Keratinocyte (primary cell): ENCODE data around the gene RNF31. TPM values are rescaled to one million over a fixed set of nuclear protein-coding genes. Genes with fewer than 3 reads are reported as not detected.

Experiments
- DNase-seq: peaks from one replicate; pipeline ENCODE4 v3.0.0-alpha.2; 2011; ENCODE audit warnings: low read depth, missing footprints, low spot score
- FAIRE-seq: peaks from 2 replicates; lab custom pipeline; 2011; peaks lifted over from hg19 to GRCh38; lab: Jason Lieb, UNC
- H2AFZ ChIP-seq: 2 replicates; pipeline ENCODE4 v1.6.0; 2012; ENCODE audit warnings: low read length, control low read depth, inconsistent platforms; ENCODE audit not compliant: control insufficient read depth
- H3K27ac ChIP-seq: 2 replicates; pipeline ENCODE4 v1.5.1; 2011; ENCODE audit warnings: low read length; ENCODE audit not compliant: control insufficient read depth, insufficient read depth
- H3K27me3 ChIP-seq: 3 replicates; pipeline ENCODE4 v1.6.0; 2011; ENCODE audit warnings: low read length; ENCODE audit not compliant: control insufficient read depth, insufficient read depth; ENCODE audit errors: extremely low read depth
- H3K36me3 ChIP-seq, 2 experiments: 2 replicates in 1 of 2; 3 replicates in 1 of 2; pipeline ENCODE4 v1.5.1; 2011; ENCODE audit warnings: low read length in 2 of 2, mild to moderate bottlenecking in 1 of 2; ENCODE audit not compliant: control insufficient read depth in 2 of 2, insufficient read depth in 2 of 2; ENCODE audit errors: extremely low read depth in 1 of 2
- H3K4me1 ChIP-seq: 3 replicates; pipeline ENCODE4 v1.5.1; 2011; ENCODE audit warnings: low read length; ENCODE audit not compliant: control insufficient read depth, insufficient read depth; ENCODE audit errors: extremely low read depth
- H3K4me2 ChIP-seq: 3 replicates; pipeline ENCODE4 v1.6.0; 2011; ENCODE audit warnings: low read depth, low read length; ENCODE audit not compliant: control insufficient read depth, insufficient read depth; ENCODE audit errors: extremely low read depth
- H3K4me3 ChIP-seq, 3 experiments: fragments of 200-600 bp in 1 of 3; sonication (generic) in 1 of 3; 2 replicates in 2 of 3; 3 replicates in 1 of 3; pipeline ENCODE4 v1.5.1; 2011 to 2016; ENCODE audit warnings: low read length in 3 of 3, mild to moderate bottlenecking in 3 of 3, control low read depth in 2 of 3, inconsistent platforms in 1 of 3, low read depth in 1 of 3, mixed read lengths in 1 of 3, mixed run types in 1 of 3, moderate library complexity in 1 of 3; ENCODE audit not compliant: control insufficient read depth in 2 of 3, insufficient read depth in 2 of 3; ENCODE audit errors: extremely low read depth in 1 of 3
- H3K79me2 ChIP-seq: 2 replicates; pipeline ENCODE4 v1.6.0; 2012; ENCODE audit warnings: low read length; ENCODE audit not compliant: control insufficient read depth, insufficient read depth
- H3K9ac ChIP-seq: 3 replicates; pipeline ENCODE4 v1.6.0; 2011; ENCODE audit warnings: low read length; ENCODE audit not compliant: control insufficient read depth, insufficient read depth; ENCODE audit errors: extremely low read depth
- H3K9me1 ChIP-seq: 3 replicates; pipeline ENCODE4 v1.6.0; 2011; ENCODE audit warnings: low read length; ENCODE audit not compliant: control insufficient read depth, insufficient read depth; ENCODE audit errors: extremely low read depth
- H3K9me3 ChIP-seq: 2 replicates; pipeline ENCODE4 v1.5.1; 2012; ENCODE audit warnings: low read depth, low read length; ENCODE audit not compliant: control insufficient read depth
- H4K20me1 ChIP-seq: 3 replicates; pipeline ENCODE4 v1.6.0; 2011; ENCODE audit warnings: low read length; ENCODE audit not compliant: control insufficient read depth, insufficient read depth; ENCODE audit errors: extremely low read depth
- EZH2 ChIP-seq: IDR thresholded peaks from one replicate; pipeline ENCODE4 v1.6.1; 2012; ENCODE audit warnings: inconsistent platforms, mild to moderate bottlenecking, low read length, moderate library complexity
- dilution Hi-C: fragments of 300-500 bp; cut with MboI; formaldehyde crosslinking; loops from one replicate; pipeline ENCODE4 v1.7.0; 2020; ENCODE audit warnings: low sequenced_read_pairs; ENCODE audit not compliant: extremely low pct_ligation_motif_present
- polyA plus RNA-seq, 5 experiments: library from polyadenylated mRNA; depleted of rRNA in 3 of 5; stranded (reverse) in 3 of 5; stranded (forward) in 1 of 5; unstranded in 1 of 5; fragments of >200 nt; gene quantifications; 1 replicate in 1 of 5; 2 replicates in 3 of 5; 3 replicates in 1 of 5; pipeline versions ENCODE4 v1.2.1 to v1.2.3, GENCODE V29; 2011 to 2012; ENCODE audit warnings: missing spikeins in 2 of 5, low read depth in 1 of 5, low replicate concordance in 1 of 5
- TF ChIP-seq, protein P1 (sequence below), 3 experiments: IDR thresholded peaks in 1 of 3; conservative IDR thresholded peaks in 1 of 3; optimal IDR thresholded peaks in 1 of 3; 2 replicates in 2 of 3; 3 replicates in 1 of 3; pipeline versions ENCODE3 to v1.5.1; 2011; ENCODE audit warnings: low read length in 3 of 3, mild to moderate bottlenecking in 3 of 3, moderate library complexity in 2 of 3, control low read depth in 1 of 3, inconsistent platforms in 1 of 3; ENCODE audit not compliant: insufficient read depth in 2 of 3; ENCODE audit errors: extremely low read depth in 1 of 3

The RNF31 gene
- polyA plus RNA-seq, 1 donor (not counting 4 experiments of a cell fraction or from before 2014, with no cell fraction given): 17.4 TPM

DNA sequence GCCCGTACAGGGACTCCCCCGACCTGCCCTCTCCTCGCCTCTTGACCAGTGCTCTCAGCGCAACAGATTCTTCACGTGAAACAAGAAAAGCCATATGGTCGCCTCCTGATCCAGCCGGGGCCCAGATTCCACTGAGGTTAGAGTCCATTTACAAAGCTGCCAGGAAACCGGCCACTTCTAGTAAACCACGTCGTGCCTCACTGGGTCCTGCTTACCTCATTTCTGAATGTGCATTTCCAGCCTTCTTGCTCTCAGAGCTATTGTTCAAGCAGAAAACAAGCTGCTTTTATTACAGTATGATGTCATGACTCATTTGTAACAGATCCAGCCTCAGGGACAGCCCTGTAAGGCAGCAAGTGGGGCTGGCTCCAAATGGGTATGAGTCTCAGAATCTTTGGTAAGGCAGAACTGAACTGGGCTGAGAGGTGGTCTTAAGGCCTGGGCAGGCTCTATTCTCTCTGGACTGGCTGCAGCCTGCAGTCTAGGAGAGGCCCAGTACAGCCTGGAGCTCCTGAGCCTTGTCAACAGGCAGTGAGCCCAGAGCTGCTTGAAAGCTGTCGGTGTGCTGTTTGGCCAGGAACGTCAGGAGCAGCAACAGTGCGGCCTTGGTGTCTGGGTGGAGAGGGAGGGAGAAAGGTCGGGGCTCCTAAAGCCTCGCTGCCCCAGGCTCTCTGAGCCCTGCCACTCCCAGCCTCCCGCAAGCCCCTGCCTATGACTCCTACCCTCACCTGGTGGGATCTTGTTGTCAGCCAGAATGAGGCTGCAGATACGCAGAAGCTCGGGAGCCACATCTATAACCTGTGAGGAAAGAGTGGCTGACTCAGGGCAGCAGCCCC lies 32.9 kb downstream of the RNF31 start:
- dilution Hi-C loops: no loop called here
- FAIRE-seq: no peak
- no peaks in the 10 kb centered on the region for H3K4me1 ChIP-seq
- no peaks in the 10 kb centered on the region for H3K79me2 ChIP-seq
- H3K9me1 ChIP-seq: no peaks in the 10 kb centered on the region
- H4K20me1 ChIP-seq: peaks cover 8% of the 10 kb centered on the region
- no peak overlapping the region for H3K27ac ChIP-seq
- no peaks in the 10 kb centered on the region for H3K9me3 ChIP-seq
- H3K9ac ChIP-seq: no peak overlapping the region
- peaks cover 47 to 57% of the 10 kb centered on the region in 2 experiments for H3K36me3 ChIP-seq
- H3K4me2 ChIP-seq: no peak overlapping the region
- H2AFZ ChIP-seq: no peak overlapping the region
- H3K27me3 ChIP-seq: no peaks in the 10 kb centered on the region
- no peak for TF ChIP-seq EZH2
- TF ChIP-seq, protein P1, sequence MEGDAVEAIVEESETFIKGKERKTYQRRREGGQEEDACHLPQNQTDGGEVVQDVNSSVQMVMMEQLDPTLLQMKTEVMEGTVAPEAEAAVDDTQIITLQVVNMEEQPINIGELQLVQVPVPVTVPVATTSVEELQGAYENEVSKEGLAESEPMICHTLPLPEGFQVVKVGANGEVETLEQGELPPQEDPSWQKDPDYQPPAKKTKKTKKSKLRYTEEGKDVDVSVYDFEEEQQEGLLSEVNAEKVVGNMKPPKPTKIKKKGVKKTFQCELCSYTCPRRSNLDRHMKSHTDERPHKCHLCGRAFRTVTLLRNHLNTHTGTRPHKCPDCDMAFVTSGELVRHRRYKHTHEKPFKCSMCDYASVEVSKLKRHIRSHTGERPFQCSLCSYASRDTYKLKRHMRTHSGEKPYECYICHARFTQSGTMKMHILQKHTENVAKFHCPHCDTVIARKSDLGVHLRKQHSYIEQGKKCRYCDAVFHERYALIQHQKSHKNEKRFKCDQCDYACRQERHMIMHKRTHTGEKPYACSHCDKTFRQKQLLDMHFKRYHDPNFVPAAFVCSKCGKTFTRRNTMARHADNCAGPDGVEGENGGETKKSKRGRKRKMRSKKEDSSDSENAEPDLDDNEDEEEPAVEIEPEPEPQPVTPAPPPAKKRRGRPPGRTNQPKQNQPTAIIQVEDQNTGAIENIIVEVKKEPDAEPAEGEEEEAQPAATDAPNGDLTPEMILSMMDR (optimal IDR thresholded peaks at IDR 0.05 in 1 of 3, IDR thresholded peaks at IDR 0.05 in 1 of 3, conservative IDR thresholded peaks at IDR 0.05 in 1 of 3; ENCODE audit: extremely low read depth in 1 of 3, insufficient read depth in 2 of 3, low read length in 3 of 3): no peak
- no peak overlapping the region for H3K4me3 ChIP-seq
- DNase-seq: no peak

DNA sequence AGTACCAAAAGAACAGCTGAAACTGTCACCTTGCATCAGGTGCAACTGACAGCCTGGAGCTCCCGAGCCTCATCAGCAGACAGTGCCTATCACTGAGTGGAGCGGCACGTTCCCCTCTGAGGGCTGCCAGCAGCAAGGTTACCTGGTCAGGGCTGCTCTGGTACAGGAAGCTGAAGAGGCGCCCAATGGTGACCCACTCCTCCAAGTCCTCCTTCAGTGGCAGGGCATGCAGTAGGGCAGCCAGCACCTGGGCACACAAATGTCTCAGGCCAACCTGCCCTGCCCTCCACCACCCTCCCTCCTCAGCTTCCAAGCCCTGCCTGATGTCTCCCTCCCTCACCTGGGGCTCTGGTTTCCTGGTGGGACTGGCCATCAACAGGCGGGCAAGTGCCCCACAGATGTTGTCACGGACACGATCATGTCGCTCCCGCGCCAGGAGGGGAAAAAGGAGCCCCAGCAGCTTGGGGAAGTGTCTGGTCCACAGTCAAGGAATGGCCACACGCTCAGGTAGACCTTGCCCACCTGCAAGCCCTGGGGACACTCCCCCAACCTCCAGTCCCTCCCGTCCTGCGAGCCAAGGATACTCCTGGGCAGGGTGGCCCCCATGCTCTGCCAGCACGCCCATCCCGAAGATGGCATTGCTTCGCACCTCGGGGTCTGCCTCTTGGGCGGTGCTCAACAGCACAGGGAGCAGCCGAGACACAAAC lies 34.2 kb downstream of the RNF31 start:
- DNase-seq (no peak), FAIRE-seq (no peak)
- Histone ChIP-seq H3K79me2 (no peaks in the 10 kb centered on the region), H3K36me3 (peaks cover 58 to 60% of the 10 kb centered on the region in 2 experiments), H4K20me1 (peaks cover 8% of the 10 kb centered on the region), H3K4me3 (no peak overlapping the region), H3K4me1 (no peaks in the 10 kb centered on the region), H3K27me3 (no peaks in the 10 kb centered on the region), H3K9me1 (no peaks in the 10 kb centered on the region), H2AFZ (no peak overlapping the region), H3K9me3 (no peaks in the 10 kb centered on the region), H3K4me2 (no peak overlapping the region), H3K27ac (no peak overlapping the region), H3K9ac (no peak overlapping the region)
- TF ChIP-seq EZH2: no peak
- TF ChIP-seq, protein P1 (optimal IDR thresholded peaks at IDR 0.05 in 1 of 3, IDR thresholded peaks at IDR 0.05 in 1 of 3, conservative IDR thresholded peaks at IDR 0.05 in 1 of 3; ENCODE audit: extremely low read depth in 1 of 3, insufficient read depth in 2 of 3, low read length in 3 of 3): no peak
- dilution Hi-C loops: no loop called here
